ENCODE results near the gene C4BPB.

Gene C4BPB

GRCh38 chr1:207140536-207140935 lies 51.9 kb downstream of the C4BPB start:
- DNase-seq (ENCODE audit: low read depth), result no peak

- DNase-seq (ENCODE audit: low read depth), result no peak
These were observed 56.9 kb downstream of the C4BPB start for GRCh38 chr1:207145401-207146058.

All from stimulated activated CD8-positive, alpha-beta memory T cell treated with anti-CD3 and anti-CD28 coated beads, Interleukin-12 subunit alpha, Interleukin-12 subunit beta, amount 100 ng/mL, for 1 hour (primary cell).